ENCODE results near the gene TREML4. TPM values are rescaled to one million over a fixed set of nuclear protein-coding genes. Genes with fewer than 3 reads are reported as not detected.
A peak's percentile ranks its signal among the peaks of the same experiment; 100 is the strongest.

TREML4 gene
- total RNA-seq, 2 donors from 2014 or later, result not detected

- H3K27me3 ChIP-seq (ENCODE audit: control insufficient read depth, insufficient read depth, low read length, poor library complexity, severe bottlenecking), result peaks cover 8% of the 10 kb centered on the region
- H3K36me3 Mint-ChIP-seq (ENCODE audit: low read depth), result no peaks in the 10 kb centered on the region
- H3K27me3 Mint-ChIP-seq (ENCODE audit: insufficient read depth), result peaks cover 18% of the 10 kb centered on the region
- H3K4me1 Mint-ChIP-seq, result peaks cover 6% of the 10 kb centered on the region
- no peaks in the 10 kb centered on the region for H3K36me3 ChIP-seq (ENCODE audit: control insufficient read depth, insufficient read depth, low read length)
- 97% methylated on average over 1 of the region's 1 CpG; no CpG with 5 or more reads in 1 of the 2 experiments for WGBS, 2 experiments (ENCODE audit: insufficient coverage in 1 of 2, insufficient read length in 1 of 2)
- no peak overlapping the region for H3K4me3 Mint-ChIP-seq
- no peak for TF ChIP-seq CTCF (conservative IDR thresholded peaks at IDR 0.05)
- peaks cover 8% of the 10 kb centered on the region for H3K9me3 Mint-ChIP-seq
- peaks cover 5% of the 10 kb centered on the region for H3K4me1 ChIP-seq (ENCODE audit: control insufficient read depth, insufficient read depth, low read length)
- H3K27ac ChIP-seq (ENCODE audit: low read depth, low read length), result no peak overlapping the region
- no peak for DNase-seq
- H3K4me3 ChIP-seq (ENCODE audit: low read length), result no peak overlapping the region
- no peak overlapping the region for H3K9ac ChIP-seq (ENCODE audit: extremely low read depth, low read length, poor library complexity, severe bottlenecking)
- H3K27ac Mint-ChIP-seq, result no peak overlapping the region
- peaks cover 8% of the 10 kb centered on the region for H3K9me3 ChIP-seq (ENCODE audit: control insufficient read depth, low read length)
Observed at GRCh38 chr6:41224800-41225199, 3.3 kb upstream of the TREML4 start.

GRCh38 chr6:41226752-41227151 is 1.4 kb upstream of the TREML4 start:
- Mint-ChIP-seq H3K27ac (no peak overlapping the region), H3K4me1 (peaks cover 6% of the 10 kb centered on the region), H3K4me3 (no peak overlapping the region), H3K9me3 (no peaks in the 10 kb centered on the region), H3K27me3 (ENCODE audit: insufficient read depth) (peaks cover 15% of the 10 kb centered on the region), H3K36me3 (ENCODE audit: low read depth) (no peaks in the 10 kb centered on the region)
- no peak for TF ChIP-seq CTCF (conservative IDR thresholded peaks at IDR 0.05)
- H3K9ac ChIP-seq (ENCODE audit: extremely low read depth, low read length, poor library complexity, severe bottlenecking), result no peak overlapping the region
- H3K4me1 ChIP-seq (ENCODE audit: control insufficient read depth, insufficient read depth, low read length), result peaks cover 5% of the 10 kb centered on the region
- 94 to 96% methylated on average over 3 of the region's 3 CpGs for WGBS, 2 experiments (ENCODE audit: insufficient coverage in 1 of 2, insufficient read length in 1 of 2)
- no peak overlapping the region for H3K4me3 ChIP-seq (ENCODE audit: low read length)
- H3K27me3 ChIP-seq (ENCODE audit: control insufficient read depth, insufficient read depth, low read length, poor library complexity, severe bottlenecking), result peaks cover 8% of the 10 kb centered on the region
- no peak overlapping the region for H3K27ac ChIP-seq (ENCODE audit: low read depth, low read length)
- no peaks in the 10 kb centered on the region for H3K9me3 ChIP-seq (ENCODE audit: control insufficient read depth, low read length)
- no peaks in the 10 kb centered on the region for H3K36me3 ChIP-seq (ENCODE audit: control insufficient read depth, insufficient read depth, low read length)
- no peak for DNase-seq

- H3K27me3 ChIP-seq (ENCODE audit: control insufficient read depth, insufficient read depth, low read length, poor library complexity, severe bottlenecking), result peaks cover 8% of the 10 kb centered on the region
- H3K36me3 ChIP-seq (ENCODE audit: control insufficient read depth, insufficient read depth, low read length), result no peaks in the 10 kb centered on the region
- peak; percentile 66 for TF ChIP-seq CTCF (conservative IDR thresholded peaks at IDR 0.05)
- H3K9ac ChIP-seq (ENCODE audit: extremely low read depth, low read length, poor library complexity, severe bottlenecking), result no peak overlapping the region
- no peaks in the 10 kb centered on the region for H3K36me3 Mint-ChIP-seq (ENCODE audit: low read depth)
- peaks cover 12% of the 10 kb centered on the region for H3K27me3 Mint-ChIP-seq (ENCODE audit: insufficient read depth)
- H3K27ac Mint-ChIP-seq, result no peak overlapping the region
- H3K4me3 Mint-ChIP-seq, result no peak overlapping the region
- H3K4me1 Mint-ChIP-seq, result peaks cover 6% of the 10 kb centered on the region
- H3K9me3 Mint-ChIP-seq, result no peaks in the 10 kb centered on the region
- WGBS, 2 experiments (ENCODE audit: insufficient coverage in 1 of 2, insufficient read length in 1 of 2), result 62 to 75% methylated on average over 5 of the region's 5 CpGs
- peaks cover 5% of the 10 kb centered on the region for H3K4me1 ChIP-seq (ENCODE audit: control insufficient read depth, insufficient read depth, low read length)
- peak; percentile 75 for DNase-seq
- H3K4me3 ChIP-seq (ENCODE audit: low read length), result no peak overlapping the region
- no peak overlapping the region for H3K27ac ChIP-seq (ENCODE audit: low read depth, low read length)
- no peaks in the 10 kb centered on the region for H3K9me3 ChIP-seq (ENCODE audit: control insufficient read depth, low read length)
Observed at GRCh38 chr6:41228616-41229015, 467 bp downstream of the TREML4 start.

All from endodermal cell (in vitro differentiated cells).